GM18517 (cell line): ENCODE results near the gene ASCL2.

Source experiments
- ATAC-seq: cut with Tn5 transposase; IDR thresholded peaks from one replicate; pipeline ENCODE4 v1.9.1; 2021; ENCODE audit warnings: mild to moderate bottlenecking, moderate library complexity; ENCODE audit not compliant: unreplicated experiment

ASCL2 gene

GRCh38 chr11:2270322-2271076 is at the start of gene ASCL2:
Gene ASCL2, minus strand, starts transcription at chr11:2270588. Its CDS starts 256 bp downstream, at chr11:2270332.
- ATAC-seq, result no peak

GRCh38 chr11:2319791-2320472 is 49.5 kb upstream of the ASCL2 start:
- ATAC-seq, result no peak

- ATAC-seq, result no peak
Measured at GRCh38 chr11:2318707-2319106, 48.3 kb upstream of the ASCL2 start.

- ATAC-seq, result no peak
Measured at GRCh38 chr11:2318123-2318522, 47.7 kb upstream of the ASCL2 start.

- ATAC-seq, result no peak
Measured at GRCh38 chr11:2317354-2318050, 47.1 kb upstream of the ASCL2 start.

GRCh38 chr11:2316963-2317244 is 46.5 kb upstream of the ASCL2 start:
- ATAC-seq, result no peak

GRCh38 chr11:2316169-2316962 is 46.0 kb upstream of the ASCL2 start:
- ATAC-seq, result no peak

GRCh38 chr11:2315395-2316168 is 45.2 kb upstream of the ASCL2 start:
- ATAC-seq, result no peak

- no peak for ATAC-seq
Measured at GRCh38 chr11:2314525-2315394, 44.4 kb upstream of the ASCL2 start.

- no peak for ATAC-seq
Measured at GRCh38 chr11:2314136-2314524, 43.7 kb upstream of the ASCL2 start.

- no peak for ATAC-seq
Measured at GRCh38 chr11:2313051-2313951, 42.9 kb upstream of the ASCL2 start.

- no peak for ATAC-seq
Measured at GRCh38 chr11:2312232-2313042, 42.0 kb upstream of the ASCL2 start.

GRCh38 chr11:2311353-2312133 is 41.2 kb upstream of the ASCL2 start:
- no peak for ATAC-seq

- ATAC-seq, result no peak
Measured at GRCh38 chr11:2310786-2311352, 40.5 kb upstream of the ASCL2 start.

- ATAC-seq, result no peak
Measured at GRCh38 chr11:2310073-2310785, 39.8 kb upstream of the ASCL2 start.
